ENCODE data around the gene SLC25A23. TPM values are rescaled to one million over a fixed set of nuclear protein-coding genes. Genes with fewer than 3 reads are reported as not detected.

The SLC25A23 gene
- total and polyA plus RNA-seq, 7 donors: 15.0 to 91.8 (median 49.4) TPM

- Histone ChIP-seq H3K4me1 (no peaks in the 10 kb centered on the region), H3K4me3 (no peak overlapping the region), H3K27me3 (ENCODE audit: insufficient read depth in 3 of 3, low read length in 2 of 3) (no peaks in the 10 kb centered on the region), H3K27ac (no peak overlapping the region), H3K36me3 (ENCODE audit: insufficient read depth in 1 of 2, low read depth in 1 of 2) (peaks cover 15 to 45% of the 10 kb centered on the region in 2 donors), H3K9me3 (no peaks in the 10 kb centered on the region)
- TF ChIP-seq CTCF (IDR thresholded peaks at IDR 0.05): peak; percentile 42
- intact Hi-C loops (cut with DNase I): no loop called here
- DNase-seq: peak in 1 of 2 donors; percentile 56
- WGBS, 3 donors: 48 to 55% (median 53%) methylated on average over 15 of the region's 15 CpGs
- peak; percentile 47 to 71 (median 59) for ATAC-seq
These were observed 47.0 kb downstream of the SLC25A23 start for GRCh38 chr19:6412447-6413091.

GRCh38 chr19:6412061-6412446, 47.5 kb downstream of the SLC25A23 start:
- TF ChIP-seq CTCF (IDR thresholded peaks at IDR 0.05): no peak
- 58 to 59% (median 59%) methylated on average over 12 of the region's 12 CpGs for WGBS, 3 donors

DNA sequence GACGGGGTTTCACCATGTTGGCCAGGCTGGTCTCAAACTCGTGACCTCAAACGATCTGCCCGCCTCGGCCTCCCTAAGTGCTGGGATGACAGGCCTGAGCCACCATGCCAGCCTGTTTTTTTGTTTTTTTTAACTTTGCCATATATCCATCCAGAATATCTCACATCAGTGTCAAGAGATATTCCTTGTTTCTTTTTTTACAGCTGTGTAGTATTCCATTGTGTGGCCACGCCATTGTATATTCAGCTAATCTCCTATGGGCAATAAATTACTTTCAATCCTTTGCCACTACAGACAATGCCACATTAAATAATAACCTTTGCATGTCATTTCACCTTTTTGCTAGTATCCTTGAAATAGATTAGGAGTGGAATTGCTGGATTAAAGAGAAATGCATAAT, 50.2 kb downstream of the SLC25A23 start:
- ATAC-seq (no peak), DNase-seq (no peak)
- Histone ChIP-seq H3K27me3 (ENCODE audit: insufficient read depth in 3 of 3, low read length in 2 of 3) (no peaks in the 10 kb centered on the region), H3K4me3 (no peak overlapping the region), H3K4me1 (no peaks in the 10 kb centered on the region), H3K9me3 (no peaks in the 10 kb centered on the region), H3K36me3 (ENCODE audit: insufficient read depth in 1 of 2, low read depth in 1 of 2) (peaks cover 0 to 12% of the 10 kb centered on the region in 2 donors), H3K27ac (no peak overlapping the region)
- intact Hi-C loops (cut with DNase I): no loop called here
- 86 to 99% (median 87%) methylated on average over 6 of the region's 6 CpGs for WGBS, 3 donors
- TF ChIP-seq CTCF (IDR thresholded peaks at IDR 0.05): no peak

More at GRCh38 chr19:6412061-6412446, 47.5 kb downstream of the SLC25A23 start:
- intact Hi-C loops (cut with DNase I): no loop called here
- ATAC-seq (peak; percentile 6 to 28 (median 18)), DNase-seq (no peak)
- Histone ChIP-seq H3K4me1 (no peaks in the 10 kb centered on the region), H3K27me3 (ENCODE audit: insufficient read depth in 3 of 3, low read length in 2 of 3) (no peaks in the 10 kb centered on the region), H3K4me3 (no peak overlapping the region), H3K9me3 (no peaks in the 10 kb centered on the region), H3K27ac (no peak overlapping the region), H3K36me3 (ENCODE audit: insufficient read depth in 1 of 2, low read depth in 1 of 2) (peaks cover 15 to 39% of the 10 kb centered on the region in 2 donors)

DNA sequence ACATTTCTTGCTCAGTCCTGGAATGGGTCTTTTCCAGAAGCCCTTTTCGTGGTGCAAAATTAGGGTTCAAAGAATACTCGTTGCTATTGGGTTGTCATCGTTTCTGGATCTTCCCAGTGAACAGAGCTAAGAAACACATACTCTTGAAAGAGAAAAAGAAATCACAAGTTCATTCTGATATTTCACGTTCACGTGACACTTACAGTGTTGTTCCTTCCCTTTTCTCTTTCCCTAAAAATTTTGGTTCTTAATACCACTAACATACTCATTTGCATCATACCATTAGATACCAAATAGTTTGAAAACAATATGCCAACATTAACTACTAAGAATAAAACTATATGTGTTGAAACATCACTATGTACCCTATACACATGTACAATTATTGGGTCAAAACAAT, 53.2 kb downstream of the SLC25A23 start:
- no peak for DNase-seq
- no peaks in the 10 kb centered on the region for H3K36me3 ChIP-seq (ENCODE audit: insufficient read depth in 1 of 2, low read depth in 1 of 2)
- no peak overlapping the region for H3K27ac ChIP-seq
- TF ChIP-seq CTCF (IDR thresholded peaks at IDR 0.05): no peak
- no peak for ATAC-seq
- no peaks in the 10 kb centered on the region for H3K27me3 ChIP-seq (ENCODE audit: insufficient read depth in 3 of 3, low read length in 2 of 3)
- no peaks in the 10 kb centered on the region for H3K9me3 ChIP-seq
- H3K4me3 ChIP-seq: no peak overlapping the region
- H3K4me1 ChIP-seq: no peaks in the 10 kb centered on the region
- intact Hi-C loops (cut with DNase I): no loop called here
- WGBS, 3 donors: 79 to 90% (median 84%) methylated on average over 5 of the region's 5 CpGs

Measured in psoas muscle (tissue), 8 donors.